ENCODE results near the gene ATP1A4. TPM values are rescaled to one million over a fixed set of nuclear protein-coding genes. Genes with fewer than 3 reads are reported as not detected.

Gene ATP1A4
- total and polyA plus RNA-seq, 7 donors = 0.22 to 3.0 (median 0.27) TPM; not detected in 4

DNA sequence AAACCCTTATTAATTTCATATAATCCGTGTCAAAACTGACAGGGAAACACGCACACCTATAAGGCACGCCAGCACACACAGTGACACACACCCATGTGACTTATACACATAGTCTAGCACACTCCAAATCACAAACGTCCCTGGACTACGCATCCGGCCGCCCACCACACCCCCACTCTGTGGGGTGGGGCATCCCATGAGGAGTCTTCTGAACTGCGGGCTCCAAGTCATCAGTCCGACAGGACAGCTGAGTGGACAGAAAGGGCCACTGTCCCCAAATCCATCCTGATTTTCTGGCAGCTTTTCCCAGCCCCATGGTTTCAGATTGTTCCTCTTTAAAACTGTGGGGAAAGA, 54.6 kb downstream of the ATP1A4 start:
- 2 to 11% methylated on average over 9 of the region's 9 CpGs for WGBS, 2 donors
- H3K27me3 ChIP-seq = no peaks in the 10 kb centered on the region
- intact Hi-C loops (cut with DNase I) = loop anchor here (5.0 kb wide), 2 partner anchors 89 to 136 kb away; partner anchors contain the start of genes ATP1A2, COPA and NCSTN
- H3K4me1 ChIP-seq = peaks cover 0 to 64% (median 58%) of the 10 kb centered on the region in 4 donors
- H3K9me3 ChIP-seq = no peaks in the 10 kb centered on the region
- peak; percentile 75 for DNase-seq
- TF ChIP-seq POLR2A (IDR thresholded peaks at IDR 0.05) (no peak), POLR2AphosphoS5 (IDR thresholded peaks at IDR 0.05) (peak in 1 of 4 donors; percentile 22)
- H3K36me3 ChIP-seq = no peaks in the 10 kb centered on the region
- peak overlapping the region; percentile 93 to 99 (median 96) for H3K27ac ChIP-seq
- peak overlapping the region; percentile 80 to 95 (median 90) for H3K4me3 ChIP-seq

DNA sequence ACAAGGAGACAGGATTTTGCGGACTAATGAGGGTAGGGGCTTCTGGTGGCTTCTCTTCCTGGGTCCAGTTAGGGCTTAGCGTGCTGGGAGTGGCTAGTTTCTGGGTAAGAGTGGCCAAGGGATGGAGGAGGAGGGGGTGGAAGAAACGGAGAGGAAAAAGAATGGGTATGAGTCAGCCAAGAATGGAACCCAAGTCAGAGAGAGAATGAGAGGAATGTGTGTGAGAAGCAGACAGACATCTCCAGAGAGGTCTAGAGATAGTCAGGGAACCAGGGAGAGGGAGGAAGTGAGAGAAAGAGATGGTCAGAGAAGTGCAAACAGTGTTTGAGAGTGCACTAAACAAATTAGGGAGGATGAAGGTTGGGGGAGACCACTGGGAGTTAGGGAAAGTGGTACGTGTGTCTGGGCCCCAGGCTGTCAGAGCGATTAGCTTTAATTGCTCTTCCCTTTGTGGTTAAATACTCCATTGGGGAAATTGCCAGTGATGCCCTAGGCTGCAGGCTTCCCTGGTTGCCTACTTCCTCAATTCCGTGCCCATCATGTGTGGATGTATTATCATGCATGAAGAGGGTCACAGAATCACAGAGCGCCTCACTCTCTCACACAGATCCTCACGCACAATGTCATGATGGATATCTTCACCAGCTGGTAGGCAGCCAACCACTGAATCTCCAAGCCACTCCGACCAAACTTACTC, 55.2 kb downstream of the ATP1A4 start:
- H3K9me3 ChIP-seq = no peaks in the 10 kb centered on the region
- H3K4me1 ChIP-seq = peaks cover 0 to 65% (median 59%) of the 10 kb centered on the region in 4 donors
- no peaks in the 10 kb centered on the region for H3K27me3 ChIP-seq
- peak overlapping the region; percentile 93 to 99 (median 96) for H3K27ac ChIP-seq
- peaks cover 0 to 4% (median under 1%) of the 10 kb centered on the region in 4 donors for H3K36me3 ChIP-seq
- 65 to 76% methylated on average over 9 of the region's 9 CpGs for WGBS, 2 donors
- TF ChIP-seq POLR2A (IDR thresholded peaks at IDR 0.05) = no peak
- TF ChIP-seq, protein P1, sequence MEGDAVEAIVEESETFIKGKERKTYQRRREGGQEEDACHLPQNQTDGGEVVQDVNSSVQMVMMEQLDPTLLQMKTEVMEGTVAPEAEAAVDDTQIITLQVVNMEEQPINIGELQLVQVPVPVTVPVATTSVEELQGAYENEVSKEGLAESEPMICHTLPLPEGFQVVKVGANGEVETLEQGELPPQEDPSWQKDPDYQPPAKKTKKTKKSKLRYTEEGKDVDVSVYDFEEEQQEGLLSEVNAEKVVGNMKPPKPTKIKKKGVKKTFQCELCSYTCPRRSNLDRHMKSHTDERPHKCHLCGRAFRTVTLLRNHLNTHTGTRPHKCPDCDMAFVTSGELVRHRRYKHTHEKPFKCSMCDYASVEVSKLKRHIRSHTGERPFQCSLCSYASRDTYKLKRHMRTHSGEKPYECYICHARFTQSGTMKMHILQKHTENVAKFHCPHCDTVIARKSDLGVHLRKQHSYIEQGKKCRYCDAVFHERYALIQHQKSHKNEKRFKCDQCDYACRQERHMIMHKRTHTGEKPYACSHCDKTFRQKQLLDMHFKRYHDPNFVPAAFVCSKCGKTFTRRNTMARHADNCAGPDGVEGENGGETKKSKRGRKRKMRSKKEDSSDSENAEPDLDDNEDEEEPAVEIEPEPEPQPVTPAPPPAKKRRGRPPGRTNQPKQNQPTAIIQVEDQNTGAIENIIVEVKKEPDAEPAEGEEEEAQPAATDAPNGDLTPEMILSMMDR (IDR thresholded peaks at IDR 0.05) = no peak
- no peak for TF ChIP-seq POLR2AphosphoS5 (IDR thresholded peaks at IDR 0.05)
- TF ChIP-seq EP300 (IDR thresholded peaks at IDR 0.05) = no peak
- no peak for DNase-seq
- peak overlapping the region; percentile 80 to 95 (median 90) for H3K4me3 ChIP-seq
- intact Hi-C loops (cut with DNase I) = loop anchor here (5.0 kb wide), 2 partner anchors 89 to 136 kb away; partner anchors contain the start of genes ATP1A2, COPA and NCSTN

DNA sequence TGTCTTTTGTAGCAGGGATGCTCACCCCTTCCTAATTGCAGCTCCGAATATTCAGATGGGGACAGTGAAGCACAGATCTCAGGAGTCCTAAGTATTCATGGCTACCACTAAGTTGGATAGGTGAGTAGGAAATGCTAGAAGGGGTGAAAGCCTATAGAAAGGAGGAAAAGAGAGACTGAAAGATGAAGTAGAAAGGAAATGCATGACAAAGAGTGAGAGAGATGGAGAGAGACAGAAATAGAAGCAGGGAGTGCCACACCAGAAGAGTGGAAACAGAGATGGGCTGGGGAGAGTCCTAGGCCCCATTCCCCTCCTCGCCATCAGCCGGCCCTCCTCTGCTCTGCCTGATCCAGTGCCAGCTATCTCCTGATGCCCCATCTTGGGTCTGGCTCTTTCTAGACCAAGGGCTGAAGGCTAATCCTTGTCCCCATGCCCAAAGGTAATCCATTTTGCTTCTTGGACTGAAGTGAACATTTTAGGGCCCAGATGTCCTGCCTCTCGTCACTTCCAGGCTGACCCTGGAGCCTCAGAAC, 55.8 kb downstream of the ATP1A4 start:
- H3K4me3 ChIP-seq = no peak overlapping the region
- peaks cover 0 to 65% (median 59%) of the 10 kb centered on the region in 4 donors for H3K4me1 ChIP-seq
- peak overlapping the region; percentile 93 to 99 (median 96) for H3K27ac ChIP-seq
- intact Hi-C loops (cut with DNase I) = loop anchor here (5.0 kb wide), 2 partner anchors 90 to 135 kb away; partner anchors contain the start of genes ATP1A2, COPA and NCSTN
- no peaks in the 10 kb centered on the region for H3K9me3 ChIP-seq
- TF ChIP-seq EP300 (IDR thresholded peaks at IDR 0.05) (no peak), POLR2A (IDR thresholded peaks at IDR 0.05) (no peak), POLR2AphosphoS5 (IDR thresholded peaks at IDR 0.05) (no peak)
- TF ChIP-seq, protein P1 (IDR thresholded peaks at IDR 0.05) = no peak
- 90 to 93% methylated on average over 4 of the region's 4 CpGs for WGBS, 2 donors
- DNase-seq = no peak
- peaks cover 2 to 10% (median 6%) of the 10 kb centered on the region in 4 donors for H3K36me3 ChIP-seq
- no peaks in the 10 kb centered on the region for H3K27me3 ChIP-seq

DNA sequence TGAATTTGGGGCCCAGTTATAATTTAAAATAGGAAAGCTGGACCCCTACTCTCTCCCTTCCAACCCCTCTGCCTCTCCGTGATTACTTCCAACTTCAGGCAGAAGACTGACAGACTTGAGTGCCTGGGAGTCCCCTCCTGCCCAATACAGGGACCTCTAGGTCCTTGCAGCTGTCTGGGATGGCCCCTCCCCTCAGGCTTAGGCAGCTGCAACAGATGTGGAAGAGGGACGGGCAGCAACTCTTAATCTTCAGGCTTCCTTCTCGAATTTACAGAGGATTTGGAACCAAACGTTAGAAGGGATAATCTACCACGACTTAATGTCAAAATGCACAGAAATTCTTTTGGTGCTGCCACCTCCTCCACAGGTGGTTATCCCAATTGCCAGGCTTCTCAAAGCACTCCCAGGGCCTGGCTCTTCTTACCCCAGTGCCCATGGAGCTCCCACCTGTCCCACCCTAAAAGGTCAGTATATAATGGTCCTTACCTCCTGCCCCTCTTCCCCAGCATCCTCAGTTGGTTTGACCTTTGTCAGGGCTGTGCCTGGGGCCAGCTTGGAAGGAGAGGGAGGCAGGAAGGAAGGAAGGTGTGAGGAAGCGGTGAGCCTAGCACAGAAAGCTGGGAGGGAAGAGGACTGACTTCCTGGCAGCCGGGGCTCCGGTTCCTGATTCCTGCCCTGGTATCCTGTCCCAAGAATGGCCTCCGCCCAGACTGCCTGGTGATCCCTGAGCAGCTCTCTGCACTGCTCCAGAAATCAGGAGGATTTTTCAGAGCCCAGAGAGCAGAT, 56.6 kb downstream of the ATP1A4 start:
- H3K4me1 ChIP-seq = peaks cover 0 to 65% (median 59%) of the 10 kb centered on the region in 4 donors
- H3K9me3 ChIP-seq = no peaks in the 10 kb centered on the region
- 71 to 83% methylated on average over 9 of the region's 9 CpGs for WGBS, 2 donors
- intact Hi-C loops (cut with DNase I) = loop anchor here (5.0 kb wide), 2 partner anchors 91 to 134 kb away; partner anchors contain the start of genes ATP1A2, COPA and NCSTN
- DNase-seq = no peak
- no peaks in the 10 kb centered on the region for H3K27me3 ChIP-seq
- H3K36me3 ChIP-seq = peaks cover 8 to 18% (median 14%) of the 10 kb centered on the region in 4 donors
- no peak overlapping the region for H3K4me3 ChIP-seq
- H3K27ac ChIP-seq = peak overlapping the region; percentile 11 to 99 (median 96)
- TF ChIP-seq POLR2AphosphoS5 (IDR thresholded peaks at IDR 0.05) (no peak), POLR2A (IDR thresholded peaks at IDR 0.05) (no peak), EP300 (IDR thresholded peaks at IDR 0.05) (no peak)
- TF ChIP-seq, protein P1 (IDR thresholded peaks at IDR 0.05) = no peak

Data from sigmoid colon (tissue), 7 donors.